Measurements from ENCODE around the gene GRWD1.
A peak's percentile ranks its signal among the peaks of the same experiment; 100 is the strongest.

The GRWD1 gene

DNA sequence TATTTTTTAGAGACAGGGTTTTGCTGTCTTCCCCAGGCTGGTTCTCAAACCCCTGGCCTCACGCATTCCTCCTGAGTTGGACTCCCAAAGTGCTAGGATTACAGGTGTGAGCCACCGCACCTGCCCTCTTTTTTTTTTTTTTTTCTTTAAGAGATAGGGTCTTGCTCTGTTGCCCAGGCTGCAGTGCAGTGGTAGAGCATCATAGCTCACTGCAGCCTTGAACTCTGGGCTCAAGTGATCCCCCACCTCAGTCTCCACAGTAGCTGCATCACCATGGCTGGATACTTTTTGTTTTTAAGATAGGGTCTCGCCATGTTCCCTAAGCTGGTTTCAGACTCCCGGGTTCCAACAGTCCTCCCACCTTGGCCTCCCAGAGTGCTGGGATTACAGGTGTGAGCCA is 11.1 kb downstream of the GRWD1 start:
- DNase-seq = no peak

DNA sequence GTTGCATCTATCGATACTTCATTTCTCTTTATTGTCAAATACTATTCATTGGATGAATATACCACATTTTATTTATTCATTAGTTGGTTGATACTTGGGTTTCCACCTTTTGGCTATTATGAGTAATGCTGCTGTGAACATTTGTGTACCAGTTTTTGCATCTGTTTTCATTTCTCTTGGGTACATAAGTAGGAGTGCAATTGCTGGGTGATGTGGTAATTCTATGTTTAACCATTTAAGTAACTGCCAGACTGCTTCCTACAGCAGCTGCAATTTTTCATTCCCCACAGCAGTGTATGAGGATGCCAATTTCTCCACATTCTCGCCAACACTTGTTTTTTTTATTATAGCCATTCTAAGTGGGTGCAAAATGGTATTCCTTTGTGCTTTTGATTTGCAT is 12.2 kb downstream of the GRWD1 start:
- no peak for DNase-seq

DNA sequence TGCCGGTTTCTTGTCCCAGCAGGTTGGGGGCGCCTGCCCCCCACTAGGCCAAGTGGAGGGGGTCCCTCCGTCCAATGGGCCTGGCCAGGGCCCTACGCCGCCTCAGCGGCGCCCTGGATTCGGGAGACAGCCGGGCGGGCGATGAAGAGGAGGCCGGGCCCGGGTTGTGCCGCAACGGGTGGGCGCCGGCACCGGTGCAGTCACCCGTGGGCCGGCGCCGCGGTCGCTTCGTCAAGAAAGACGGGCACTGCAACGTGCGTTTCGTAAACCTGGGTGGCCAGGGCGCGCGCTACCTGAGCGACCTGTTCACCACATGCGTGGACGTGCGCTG is 15.8 kb downstream of the GRWD1 start:
- no peak for DNase-seq

DNA sequence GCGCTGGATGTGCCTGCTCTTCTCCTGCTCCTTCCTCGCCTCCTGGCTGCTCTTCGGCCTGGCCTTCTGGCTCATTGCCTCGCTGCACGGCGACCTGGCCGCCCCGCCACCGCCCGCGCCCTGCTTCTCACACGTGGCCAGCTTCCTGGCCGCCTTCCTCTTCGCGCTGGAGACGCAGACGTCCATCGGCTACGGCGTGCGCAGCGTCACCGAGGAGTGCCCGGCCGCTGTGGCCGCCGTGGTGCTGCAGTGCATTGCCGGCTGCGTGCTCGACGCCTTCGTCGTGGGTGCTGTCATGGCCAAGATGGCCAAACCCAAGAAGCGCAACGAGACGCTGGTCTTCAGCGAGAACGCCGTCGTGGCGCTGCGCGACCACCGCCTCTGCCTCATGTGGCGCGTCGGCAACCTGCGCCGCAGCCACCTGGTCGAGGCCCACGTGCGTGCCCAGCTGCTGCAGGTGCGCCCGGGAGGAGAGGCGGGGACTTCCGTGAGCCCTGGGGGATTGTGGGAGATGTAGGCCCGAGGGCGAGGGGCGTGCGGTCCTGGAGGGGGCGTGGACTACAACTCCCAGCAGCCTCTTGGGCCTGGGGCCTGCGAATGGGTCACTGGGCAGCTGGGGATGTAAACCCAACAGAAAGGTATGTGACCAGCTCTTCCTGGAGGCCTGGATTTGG is 16.3 kb downstream of the GRWD1 start:
- DNase-seq = no peak

DNA sequence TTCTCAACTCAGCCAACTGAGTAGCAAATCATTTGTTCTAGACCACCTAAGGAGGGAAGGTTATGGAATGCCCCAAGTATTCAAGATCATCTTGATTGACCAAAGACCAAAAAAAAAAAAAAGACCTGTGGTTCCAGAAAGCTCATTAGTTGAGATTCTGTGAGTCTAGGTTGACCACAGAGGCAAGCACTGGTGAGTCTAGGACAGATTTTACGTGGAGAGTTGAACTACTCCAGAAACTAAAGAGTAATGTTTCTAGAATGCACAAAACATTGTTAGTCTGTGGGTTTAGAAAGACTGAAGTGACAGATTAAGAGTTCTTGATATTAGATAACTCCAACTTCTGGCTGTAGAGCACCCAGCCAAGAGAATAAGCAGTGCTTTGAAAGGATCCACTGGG is 19.4 kb downstream of the GRWD1 start:
- no peak for DNase-seq

DNA sequence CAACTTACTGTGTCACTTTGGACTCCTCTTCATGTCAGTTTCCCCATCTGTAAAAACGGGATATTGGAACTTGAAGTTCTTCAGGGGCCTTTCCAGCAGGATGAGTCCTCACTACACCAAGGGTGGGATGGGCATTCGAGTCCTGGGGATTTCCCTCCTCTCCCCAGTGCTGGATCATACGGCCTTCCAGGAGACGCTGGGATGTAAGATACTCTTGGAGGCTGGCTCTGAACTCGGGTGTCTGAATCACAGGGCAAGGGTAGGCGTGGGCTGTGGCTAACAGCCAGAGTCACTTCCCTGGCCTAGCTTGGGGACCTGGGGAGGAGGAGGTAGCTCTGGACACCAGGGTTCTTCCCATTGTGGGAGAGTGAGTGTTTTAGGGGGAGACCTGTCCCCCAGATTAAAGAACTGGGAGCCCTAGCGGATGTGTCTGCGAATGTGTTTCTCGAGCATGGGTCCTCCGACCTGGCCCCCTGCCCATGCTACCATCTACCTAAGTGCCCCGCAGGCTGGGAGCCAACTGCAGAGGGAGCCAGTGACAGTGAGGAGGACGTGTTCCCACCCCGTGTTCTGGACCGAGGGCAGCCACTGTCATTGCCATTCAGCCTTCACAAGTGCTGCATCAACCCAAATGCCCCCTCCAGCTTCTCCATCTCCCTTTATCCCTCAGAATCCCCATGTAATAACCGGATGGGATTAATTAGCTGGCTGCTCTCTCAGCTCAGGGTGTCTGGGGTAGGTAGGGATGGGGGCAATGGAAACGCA is 21.0 kb downstream of the GRWD1 start:
- no peak for DNase-seq

DNA sequence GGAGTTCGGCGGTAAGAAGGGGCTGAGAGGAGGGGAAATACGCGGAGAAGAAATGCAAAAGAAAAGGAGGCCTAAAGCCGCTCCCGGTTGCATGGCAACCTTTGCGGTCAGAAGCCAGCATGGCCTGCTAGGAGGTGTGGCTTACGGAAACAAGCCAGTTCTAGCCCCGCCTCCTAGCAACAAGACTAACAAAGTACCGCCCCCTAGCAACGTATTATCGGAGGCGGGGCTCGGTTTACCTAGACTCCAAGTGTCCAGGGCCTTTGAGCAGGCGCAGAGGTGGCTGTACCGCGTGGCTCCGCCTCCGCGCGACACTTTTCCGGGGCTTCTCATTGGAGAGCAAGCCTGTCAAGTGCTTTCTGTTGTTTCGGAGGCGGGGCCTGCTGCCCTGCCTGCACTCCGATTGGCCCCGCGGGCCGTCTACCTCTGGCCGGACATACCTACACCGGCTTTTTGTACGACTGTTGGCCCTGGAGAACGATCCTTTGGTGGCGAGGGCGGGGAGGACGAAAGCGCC is 23.0 kb downstream of the GRWD1 start:
- peak; percentile 100 for DNase-seq

DNA sequence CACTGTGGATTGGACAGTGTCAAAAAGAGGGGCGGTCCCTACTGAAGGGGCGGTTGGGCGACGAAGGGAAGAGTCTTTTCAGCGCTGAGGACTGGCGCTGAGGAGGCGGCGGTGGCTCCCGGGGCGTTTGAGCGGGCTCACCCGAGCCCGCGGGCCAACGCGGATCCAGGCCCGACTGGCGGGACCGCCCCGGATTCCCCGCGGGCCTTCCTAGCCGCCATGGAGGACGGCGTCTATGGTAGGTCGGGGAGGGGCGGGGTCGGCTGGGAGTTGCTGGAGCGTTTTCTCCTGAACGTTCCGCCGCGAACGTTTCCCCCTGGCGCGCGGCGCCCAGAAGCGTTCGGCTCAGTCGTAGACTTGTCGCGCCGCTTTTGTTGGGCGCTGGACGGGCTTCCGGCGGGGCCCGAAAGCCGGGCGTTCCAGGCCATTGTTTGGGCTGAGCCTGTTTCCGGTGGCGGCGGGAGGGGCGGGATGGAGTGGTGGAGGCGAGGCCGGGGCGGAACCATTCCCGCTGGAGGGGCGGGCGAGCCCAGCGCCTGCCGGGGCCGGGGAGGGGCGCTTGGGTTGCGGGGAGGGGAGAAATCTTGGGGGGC is 23.6 kb downstream of the GRWD1 start, which contains the start of gene CYTH2:
TSS of gene CYTH2 (plus strand) at position 81 of the 593 bp plus-strand sequence. CDS start at position 220, 139 bp downstream.
- peak; percentile 87 for DNase-seq

DNA sequence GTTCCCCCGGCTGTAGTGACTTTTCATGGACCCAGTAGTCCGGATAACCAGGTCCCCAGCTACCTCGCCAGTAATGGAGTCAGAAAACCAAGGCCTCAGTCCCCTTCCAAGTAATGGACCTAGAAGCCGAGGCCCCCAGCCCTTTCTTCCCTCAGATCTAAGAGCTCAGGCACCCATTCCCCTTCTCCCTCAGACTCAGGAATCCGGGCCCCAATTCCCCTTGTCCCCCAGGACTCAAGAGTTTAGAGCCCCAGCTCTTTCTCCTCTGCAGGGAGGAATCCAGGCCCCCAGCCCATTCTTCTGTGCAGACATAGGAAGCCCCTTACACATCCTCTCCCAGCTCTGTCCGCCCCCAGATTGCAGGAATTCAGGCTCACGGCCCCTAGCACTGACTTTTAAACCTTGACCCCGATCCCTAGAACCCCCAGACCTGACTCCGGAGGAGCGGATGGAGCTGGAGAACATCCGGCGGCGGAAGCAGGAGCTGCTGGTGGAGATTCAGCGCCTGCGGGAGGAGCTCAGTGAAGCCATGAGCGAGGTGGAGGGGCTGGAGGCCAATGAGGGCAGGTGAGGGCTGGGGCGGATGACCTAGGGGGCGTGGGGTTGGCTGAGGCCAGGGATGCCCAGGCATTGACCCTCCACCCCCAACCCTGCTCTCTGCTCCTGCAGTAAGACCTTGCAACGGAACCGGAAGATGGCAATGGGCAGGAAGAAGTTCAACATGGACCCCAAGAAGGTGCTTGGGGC is 24.3 kb downstream of the GRWD1 start:
- no peak for DNase-seq

DNA sequence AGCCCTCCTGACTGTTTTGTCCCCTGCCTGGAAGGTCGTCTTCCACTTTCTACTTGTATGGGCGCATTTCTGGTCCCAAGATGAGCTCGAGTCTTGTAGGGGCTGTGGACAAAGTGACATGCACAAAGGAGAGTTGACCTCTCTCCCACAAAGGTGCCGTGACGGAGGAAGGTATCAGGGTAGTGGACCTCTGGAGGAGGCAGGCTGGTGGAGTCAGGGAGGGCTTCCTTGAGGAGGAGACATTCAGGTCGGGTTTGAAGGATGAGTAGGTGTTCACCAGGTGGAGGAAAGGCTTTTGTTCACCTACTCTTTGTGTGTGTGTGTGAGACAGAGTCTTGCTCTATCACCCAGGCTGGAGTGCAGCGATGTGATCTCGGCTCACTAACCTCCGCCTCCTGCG is 25.1 kb downstream of the GRWD1 start:
- no peak for DNase-seq

DNA sequence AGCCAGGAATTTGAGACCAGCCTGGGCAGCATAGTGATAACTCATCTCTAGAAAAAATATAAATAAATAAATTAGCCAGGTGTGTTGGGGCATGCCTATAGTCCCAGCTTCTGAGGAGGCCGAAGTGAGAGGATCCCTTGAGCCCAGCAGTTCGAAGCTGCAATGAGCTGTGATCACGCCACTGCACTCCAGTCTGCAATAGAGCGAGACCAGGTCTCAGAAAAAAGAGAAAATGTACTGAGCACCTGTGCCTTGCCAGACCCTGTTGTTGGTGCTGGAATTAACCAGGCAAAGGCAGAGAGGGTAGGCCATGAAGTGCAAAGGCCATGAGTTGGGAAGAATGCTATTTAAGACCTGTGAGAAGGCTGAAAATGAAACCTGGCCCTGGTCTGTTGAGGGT is 26.1 kb downstream of the GRWD1 start:
- no peak for DNase-seq

DNA sequence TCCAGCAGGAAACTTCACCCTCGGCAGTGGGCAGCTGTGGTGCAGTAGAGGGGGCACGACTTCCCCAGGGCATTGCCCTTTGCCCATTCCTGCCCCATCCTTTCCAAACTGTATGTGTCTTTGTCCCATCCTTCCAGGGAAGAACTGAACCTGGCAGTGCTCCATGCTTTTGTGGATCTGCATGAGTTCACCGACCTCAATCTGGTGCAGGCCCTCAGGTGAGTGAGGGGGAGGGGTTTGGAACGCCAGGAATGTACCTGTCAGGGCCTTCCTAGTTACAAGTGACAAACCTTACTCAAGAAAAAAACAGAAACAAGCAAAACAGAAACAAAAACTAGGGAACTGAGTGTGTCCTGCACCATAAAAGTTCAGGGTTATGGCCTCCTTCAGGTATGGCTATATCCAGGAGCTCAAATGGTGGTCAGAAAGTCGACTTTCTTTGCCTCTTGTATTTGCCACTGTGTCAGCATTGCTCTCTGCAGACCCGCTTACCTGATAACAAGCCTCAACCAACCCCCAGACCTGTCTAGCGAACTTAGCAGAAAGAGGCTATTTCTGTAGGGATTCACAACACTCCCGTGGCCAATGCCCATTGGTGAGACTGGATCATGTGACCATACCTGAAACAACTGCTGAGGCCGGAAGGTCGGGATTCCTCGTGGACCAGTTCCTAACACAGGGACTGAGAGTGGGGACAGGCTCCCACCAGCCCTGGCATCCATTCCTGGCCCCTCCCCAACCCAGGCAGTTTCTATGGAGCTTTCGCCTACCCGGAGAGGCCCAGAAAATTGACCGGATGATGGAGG is 27.6 kb downstream of the GRWD1 start:
- DNase-seq = no peak

DNA sequence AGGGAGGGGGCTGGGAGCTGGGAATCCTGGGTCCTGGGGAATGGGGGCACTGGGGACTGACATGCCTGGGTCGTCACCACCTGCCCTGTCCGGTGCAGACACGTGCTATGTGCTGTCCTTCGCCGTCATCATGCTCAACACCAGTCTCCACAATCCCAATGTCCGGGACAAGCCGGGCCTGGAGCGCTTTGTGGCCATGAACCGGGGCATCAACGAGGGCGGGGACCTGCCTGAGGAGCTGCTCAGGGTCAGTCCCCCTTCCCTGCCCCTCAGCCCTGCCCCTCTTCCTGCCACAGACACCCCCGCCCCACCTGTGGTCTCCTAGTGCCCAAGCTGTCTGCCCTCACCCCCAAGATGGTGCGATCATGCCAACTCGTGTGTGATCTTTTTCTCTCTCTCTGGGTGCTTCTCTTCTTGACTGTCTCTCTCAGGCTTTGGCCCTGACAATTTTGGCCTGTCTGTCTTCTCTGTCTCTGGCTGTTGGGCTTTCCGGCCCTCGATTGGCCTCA is 28.4 kb downstream of the GRWD1 start:
- no peak for DNase-seq

DNA sequence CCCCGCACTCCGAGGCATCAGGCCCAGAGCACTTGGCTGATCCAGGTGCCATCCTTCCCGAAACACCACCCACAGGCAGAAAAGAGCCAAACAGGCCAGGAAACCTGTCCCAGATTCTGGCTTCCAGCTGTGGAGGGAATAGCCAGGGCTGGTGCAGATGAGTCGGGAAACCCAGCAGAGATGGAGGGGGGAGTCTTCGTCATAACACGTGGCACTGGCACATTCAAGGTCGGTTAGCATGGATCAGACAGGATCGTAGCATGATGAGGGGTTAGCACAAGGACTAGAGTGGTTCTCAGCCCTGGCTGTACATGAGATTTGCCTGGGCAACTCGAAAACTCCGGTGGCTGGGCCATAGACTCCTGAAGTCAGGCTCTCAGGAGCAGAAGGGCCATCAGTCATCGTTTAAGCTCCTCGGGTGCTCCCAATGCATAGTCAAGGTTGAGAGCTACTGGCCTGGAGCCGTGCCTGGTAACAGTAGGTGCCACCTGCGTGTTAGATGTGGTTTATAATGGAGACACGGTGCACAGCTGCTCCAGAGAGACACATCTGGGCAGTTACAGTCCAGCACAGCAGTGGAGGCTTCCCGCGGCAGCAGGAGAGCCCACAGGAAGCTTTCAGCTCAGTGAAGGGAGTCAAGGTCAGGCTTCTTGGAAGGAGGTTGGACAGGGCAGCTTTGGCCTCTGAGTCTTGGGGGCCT is 29.7 kb downstream of the GRWD1 start:
- DNase-seq = no peak

DNA sequence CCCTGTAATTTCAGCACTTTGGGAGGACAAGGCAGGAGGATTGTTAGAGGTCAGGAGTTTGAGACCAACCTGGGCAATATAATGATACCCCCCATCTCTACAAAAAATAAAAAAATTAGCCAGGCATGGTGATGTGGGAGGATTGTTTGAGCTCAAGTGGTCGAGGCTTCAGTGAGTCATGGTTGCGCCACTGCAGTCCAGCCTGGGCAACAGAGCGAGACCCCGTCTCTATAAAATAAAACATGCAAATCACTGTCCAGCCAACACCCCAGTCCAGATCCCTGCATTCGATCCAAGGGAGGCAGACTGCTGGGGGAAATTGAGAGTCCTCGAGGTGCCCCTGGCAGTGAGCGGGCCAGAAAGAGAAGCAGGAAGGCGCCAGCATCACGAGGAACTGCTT is 30.4 kb downstream of the GRWD1 start:
- DNase-seq = no peak

DNA sequence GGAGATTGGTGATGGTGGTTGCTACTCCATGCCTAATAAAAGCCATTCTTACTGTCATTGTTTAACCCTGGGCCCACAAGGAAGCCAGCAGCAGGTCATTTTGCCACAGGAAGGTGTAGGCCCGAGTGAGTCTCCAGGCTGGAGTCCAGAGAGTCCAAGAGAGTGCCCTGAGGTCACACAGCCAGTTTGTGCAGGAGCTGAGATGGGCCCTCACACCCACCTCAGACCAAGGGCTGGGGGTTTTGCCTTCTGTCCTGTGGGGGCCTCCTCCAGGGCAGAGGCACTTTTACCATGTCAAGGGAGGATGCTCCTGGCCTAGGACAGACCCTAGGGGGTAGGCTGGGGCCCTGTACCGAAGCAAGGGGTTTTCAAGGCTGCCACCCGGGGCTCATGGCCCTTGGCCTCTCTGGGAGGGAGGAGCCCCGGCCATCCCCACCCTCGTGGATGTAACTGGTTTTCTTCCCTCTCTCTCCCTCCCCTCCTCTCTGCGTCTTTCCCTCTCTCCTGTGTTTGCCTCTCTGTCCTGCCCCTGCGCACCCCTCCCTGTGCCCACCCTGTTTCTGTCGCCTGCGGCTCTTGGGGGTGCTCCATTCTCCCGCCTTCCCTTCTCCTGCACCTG is 31.4 kb downstream of the GRWD1 start:
- no peak for DNase-seq

DNA sequence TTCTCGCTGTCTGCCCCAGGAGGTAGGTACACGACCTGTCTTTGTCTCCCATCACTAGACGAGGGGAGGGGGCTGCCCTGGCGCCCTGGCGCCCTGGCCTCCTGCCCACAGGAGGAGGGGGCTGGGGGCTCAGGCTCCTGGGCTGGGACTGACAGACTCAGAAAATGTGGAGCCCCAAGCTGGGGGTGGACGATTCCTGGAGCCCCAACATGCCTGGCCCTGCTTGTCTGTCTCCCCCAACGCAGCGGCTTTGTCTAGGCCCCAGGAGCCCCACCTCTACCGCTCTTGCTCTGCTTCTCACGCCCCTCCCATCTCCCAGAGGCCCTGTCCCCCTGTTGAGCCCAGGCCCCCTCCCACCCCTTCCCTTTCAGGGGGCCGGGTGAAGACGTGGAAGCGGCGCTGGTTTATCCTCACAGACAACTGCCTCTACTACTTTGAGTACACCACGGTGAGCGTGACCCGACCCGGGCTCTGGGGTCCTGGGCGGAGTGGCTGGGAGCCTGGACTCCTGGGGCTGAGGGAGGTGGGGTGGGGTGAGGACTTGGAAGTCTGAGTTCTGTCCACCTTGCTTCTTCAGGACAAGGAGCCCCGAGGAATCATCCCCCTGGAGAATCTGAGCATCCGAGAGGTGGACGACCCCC is 32.0 kb downstream of the GRWD1 start:
- no peak for DNase-seq

DNA sequence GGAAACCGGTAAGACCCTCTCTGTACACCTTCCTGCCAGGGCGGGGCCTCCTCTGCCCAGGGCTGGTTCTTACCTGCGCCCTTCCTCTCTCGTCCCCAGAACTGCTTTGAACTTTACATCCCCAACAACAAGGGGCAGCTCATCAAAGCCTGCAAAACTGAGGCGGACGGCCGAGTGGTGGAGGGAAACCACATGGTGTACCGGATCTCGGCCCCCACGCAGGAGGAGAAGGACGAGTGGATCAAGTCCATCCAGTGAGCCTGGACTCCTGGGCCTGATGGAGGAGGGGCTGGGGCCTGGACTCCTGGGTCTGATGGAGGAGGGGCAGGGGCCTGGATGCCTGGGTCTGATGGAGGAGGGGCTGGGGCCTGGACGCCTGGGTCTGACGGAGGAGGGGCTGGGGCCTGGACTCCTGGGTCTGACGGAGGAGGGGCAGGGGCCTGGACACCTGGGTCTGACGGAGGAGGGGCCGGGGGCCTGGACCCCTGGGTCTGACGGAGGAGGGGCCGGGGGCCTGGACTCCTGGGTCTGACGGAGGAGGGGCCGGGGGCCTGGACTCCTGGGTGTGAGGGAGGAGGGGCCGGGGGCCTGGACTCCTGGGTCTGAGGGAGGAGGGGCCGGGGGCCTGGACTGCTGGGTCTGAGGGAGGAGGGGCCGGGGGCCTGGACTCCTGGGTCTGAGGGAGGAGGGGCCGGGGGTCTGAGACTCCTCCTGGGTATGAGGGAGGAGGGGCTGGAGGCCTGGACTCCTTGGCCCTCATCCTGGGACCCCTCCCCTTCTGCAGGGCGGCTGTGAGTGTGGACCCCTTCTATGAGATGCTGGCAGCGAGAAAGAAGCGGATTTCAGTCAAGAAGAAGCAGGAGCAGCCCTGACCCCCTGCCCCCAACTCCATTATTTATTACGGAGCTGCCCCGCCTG is 32.8 kb downstream of the GRWD1 start:
- DNase-seq = no peak

DNA sequence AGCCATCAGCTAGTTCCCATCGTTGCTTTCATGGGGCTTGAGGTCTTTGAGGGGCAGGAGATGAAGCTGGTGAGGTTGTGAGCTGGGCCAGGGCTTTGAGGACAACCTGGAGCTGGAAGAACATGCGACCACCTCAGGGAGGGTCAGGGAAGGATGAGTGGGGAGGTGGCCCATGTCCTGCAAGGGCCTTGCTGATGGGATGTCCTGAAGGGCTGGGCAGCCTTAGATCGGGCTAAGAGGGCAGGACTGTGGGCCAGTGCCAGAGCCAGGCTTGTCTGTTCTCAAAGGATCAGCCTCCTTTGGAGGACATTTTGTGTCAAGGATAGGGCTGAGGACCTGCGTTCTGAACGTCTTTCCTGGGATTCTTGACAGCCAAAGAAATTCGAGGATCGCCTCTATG is 33.9 kb downstream of the GRWD1 start:
- no peak for DNase-seq

All from fibroblast of skin of back (primary cell).